HG03521 (cell line): Measurements from ENCODE around the gene TMEM9B.
"Not testable (repeated sequence)": the region's sequence is repeated elsewhere in the genome, so short reads cannot be mapped to it uniquely, and the experiment has no call there.

Experiments
- ATAC-seq: cut with Tn5 transposase; IDR thresholded peaks from one replicate; pipeline ENCODE4 v1.9.1; 2021; ENCODE audit warnings: mild to moderate bottlenecking, moderate library complexity; ENCODE audit not compliant: unreplicated experiment

The TMEM9B gene

GRCh38 chr11:8964324-8965320 lies at the start of gene TMEM9B:
TSS of gene TMEM9B (minus strand) at chr11:8964442. CDS start at chr11:8964313, 129 bp downstream.
- ATAC-seq, result peak; percentile 75

DNA sequence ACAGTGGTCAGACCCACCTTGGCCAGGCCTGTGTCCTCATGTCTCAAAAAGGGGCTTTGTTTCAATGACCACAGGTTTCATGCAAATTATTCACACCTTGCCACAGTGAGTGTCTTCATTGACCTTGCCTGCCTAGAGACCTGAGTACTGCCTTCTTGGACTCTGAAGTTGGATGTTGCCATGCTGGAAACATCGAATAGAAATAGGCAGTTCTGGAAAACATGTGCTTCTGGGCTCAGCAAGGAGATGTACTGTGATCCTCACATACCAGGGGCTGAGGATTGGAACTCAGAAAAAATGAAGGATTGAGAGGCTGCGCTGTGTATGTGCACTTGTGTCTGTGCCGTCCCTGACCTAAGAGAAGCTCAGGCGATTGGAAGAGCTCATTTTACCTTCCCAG lies 49.1 kb upstream of the TMEM9B start:
- no peak for ATAC-seq

GRCh38 chr11:9009538-9009937 lies 45.3 kb upstream of the TMEM9B start:
- not testable (repeated sequence) for ATAC-seq

DNA sequence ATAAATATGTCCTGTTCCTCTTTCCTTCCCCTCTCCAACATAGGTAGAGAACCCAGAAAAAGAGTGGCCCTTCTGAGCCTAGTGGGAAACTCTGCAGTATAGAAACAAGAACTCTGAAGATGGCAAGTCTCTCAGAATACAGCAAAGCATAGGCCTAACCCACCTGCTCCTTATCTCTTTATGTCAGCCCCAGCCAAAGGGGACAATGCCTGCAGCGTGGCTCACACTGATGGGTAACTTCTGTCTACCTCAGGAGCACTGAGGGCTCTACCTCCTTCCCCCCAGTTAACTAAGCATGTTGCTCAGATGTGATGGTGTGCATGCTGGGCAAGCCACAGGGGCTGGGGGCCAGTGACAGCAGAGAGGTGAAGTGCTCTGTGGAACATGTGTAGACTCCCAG lies 44.4 kb upstream of the TMEM9B start:
- no peak for ATAC-seq

DNA sequence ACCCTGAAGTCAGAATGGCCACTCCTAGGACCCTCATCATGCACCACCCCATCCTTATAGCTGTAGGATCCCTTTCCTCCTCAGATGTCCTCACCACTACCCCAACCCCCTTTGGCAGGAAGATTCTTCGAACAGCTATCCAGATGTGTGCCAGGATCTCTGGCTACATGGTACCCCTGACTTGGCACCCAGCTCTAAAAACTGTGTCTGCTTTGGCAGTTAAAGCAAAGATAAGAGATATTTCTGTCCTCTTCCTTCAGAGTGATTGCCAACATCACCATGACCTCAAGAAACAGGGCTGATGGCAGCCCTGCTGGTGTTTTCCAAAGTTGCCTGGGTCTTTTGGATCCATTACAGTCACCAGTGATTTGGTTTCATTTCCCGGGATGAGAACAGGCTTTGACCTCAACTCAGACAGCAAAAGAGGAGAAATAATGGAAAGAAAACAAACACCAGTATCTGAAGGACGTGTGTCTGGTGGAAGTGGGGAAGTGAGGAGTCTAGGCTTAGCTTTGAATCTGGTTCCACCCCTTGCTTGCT lies 43.8 kb upstream of the TMEM9B start:
- no peak for ATAC-seq

DNA sequence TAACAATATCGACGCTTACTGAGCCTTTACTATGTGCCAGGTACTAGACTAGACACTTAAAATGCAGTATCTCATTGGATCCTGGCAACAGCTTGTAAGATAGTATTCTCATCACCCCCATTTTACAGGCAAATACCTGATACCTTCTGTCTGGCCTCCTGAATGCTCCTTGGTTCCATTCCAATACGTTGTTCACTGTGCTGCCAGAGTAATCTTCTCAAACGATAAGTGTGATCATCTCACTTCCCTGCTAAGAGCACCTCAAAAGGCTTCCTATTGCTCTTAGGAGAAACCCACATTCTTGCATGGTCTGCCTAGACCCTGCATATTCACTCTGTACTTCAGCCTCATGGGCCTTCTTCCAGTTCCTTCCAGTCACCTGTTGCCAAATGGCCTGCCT lies 40.8 kb upstream of the TMEM9B start:
- no peak for ATAC-seq

DNA sequence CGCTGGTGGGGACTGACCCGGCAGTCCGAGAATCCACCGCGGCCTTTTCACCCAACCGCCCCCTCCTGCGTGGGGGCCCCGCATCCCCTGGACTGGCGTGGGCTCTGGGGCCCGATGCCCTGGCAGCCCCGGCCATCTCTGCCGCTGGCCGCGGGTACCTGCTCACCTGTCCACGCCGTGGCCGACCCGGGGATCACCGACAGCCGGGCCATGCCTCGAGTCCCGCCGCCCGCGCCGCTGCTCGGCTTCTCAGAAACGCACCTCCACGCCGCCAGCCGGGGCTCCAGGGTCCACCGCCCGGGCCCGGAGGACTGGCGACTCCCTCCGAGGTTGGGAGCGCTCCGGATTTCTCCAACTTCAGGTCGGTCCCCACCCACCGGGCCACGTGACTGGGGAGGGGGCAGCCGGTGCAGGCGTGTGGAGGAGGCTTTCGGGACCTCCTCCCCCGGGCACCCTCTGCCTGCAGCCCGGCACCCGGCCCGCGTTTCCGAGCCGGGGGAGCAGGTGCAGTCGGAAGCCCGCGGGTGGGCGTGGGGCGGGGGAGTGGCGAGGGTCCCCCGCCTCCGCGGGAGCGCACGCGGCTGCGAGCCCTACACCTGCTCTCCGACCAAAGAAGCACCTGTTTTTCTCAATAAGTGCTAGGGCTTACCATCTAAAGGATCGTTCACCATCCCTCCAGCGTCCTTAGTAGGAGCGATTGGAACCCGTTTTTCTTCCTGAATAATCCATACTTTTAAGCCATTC lies 40.1 kb upstream of the TMEM9B start:
- ATAC-seq, result peak; percentile 14

GRCh38 chr11:9003573-9004182 lies 39.4 kb upstream of the TMEM9B start, which contains the start of gene NRIP3:
TSS of gene NRIP3 (minus strand) at chr11:9004001. CDS start at chr11:9003935, 66 bp downstream.
- ATAC-seq, result peak; percentile 44

GRCh38 chr11:9002920-9003572 lies 38.8 kb upstream of the TMEM9B start:
- ATAC-seq, result no peak

GRCh38 chr11:9001736-9002135 lies 37.5 kb upstream of the TMEM9B start:
- ATAC-seq, result no peak

GRCh38 chr11:8998017-8998416 lies 33.8 kb upstream of the TMEM9B start:
- no peak for ATAC-seq

DNA sequence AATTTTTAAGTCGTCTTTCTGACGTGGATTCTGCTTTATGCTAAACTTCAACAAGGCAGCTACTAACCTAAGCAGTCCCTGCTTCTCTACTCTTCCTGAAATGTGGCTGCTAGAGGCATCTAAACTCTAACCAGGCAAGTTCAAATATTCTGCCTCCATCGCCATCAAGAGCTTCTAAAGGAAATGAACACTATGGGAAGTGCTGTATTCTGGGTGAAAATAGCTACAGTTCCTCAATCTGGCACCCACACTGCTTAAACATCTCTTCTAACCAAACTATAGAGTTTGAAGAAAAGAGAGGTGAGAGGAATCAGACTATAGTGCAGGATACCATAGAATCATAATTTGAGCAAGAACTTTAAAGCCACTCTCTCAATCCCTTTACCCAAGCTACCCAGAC lies 33.2 kb upstream of the TMEM9B start:
- ATAC-seq, result no peak

- ATAC-seq, result no peak
Measured at GRCh38 chr11:8989453-8989852, 25.2 kb upstream of the TMEM9B start.

GRCh38 chr11:8988329-8989234 lies 24.3 kb upstream of the TMEM9B start:
- no peak for ATAC-seq

GRCh38 chr11:8987446-8987845 lies 23.2 kb upstream of the TMEM9B start:
- ATAC-seq, result no peak

GRCh38 chr11:8986772-8987171 lies 22.5 kb upstream of the TMEM9B start:
- ATAC-seq, result not testable (repeated sequence)

- ATAC-seq, result no peak
Measured at GRCh38 chr11:8985462-8985861, 21.2 kb upstream of the TMEM9B start.

GRCh38 chr11:8983552-8983951 lies 19.3 kb upstream of the TMEM9B start:
- no peak for ATAC-seq

DNA sequence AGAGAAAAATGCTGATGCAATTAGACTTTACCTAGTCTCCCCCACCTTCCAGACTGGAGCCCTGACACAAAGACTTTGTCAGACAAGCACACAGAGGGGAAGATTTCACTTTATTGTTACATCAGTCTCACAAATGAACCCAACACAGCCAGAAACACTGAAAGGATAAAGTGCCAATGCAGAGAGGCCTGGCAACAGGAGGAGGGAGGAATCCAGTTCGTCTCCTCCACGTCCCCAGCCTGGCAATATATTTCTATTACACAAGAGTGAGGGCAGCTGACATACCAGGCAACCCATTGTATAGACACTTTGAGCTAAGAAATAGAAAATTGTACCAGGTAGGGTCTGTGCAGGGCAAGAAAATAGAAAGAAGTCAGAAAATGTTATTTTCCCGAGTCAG lies 16.2 kb upstream of the TMEM9B start:
- no peak for ATAC-seq
